Neural cell (in vitro differentiated cells): ENCODE measurements around the gene DNAJC27. TPM values are rescaled to one million over a fixed set of nuclear protein-coding genes. Genes with fewer than 3 reads are reported as not detected.

Source experiments
- H2AFZ ChIP-seq: fragments of 200-600, 300-800 bp; sonication (generic), shearing (Covaris generic); 2 replicates; pipeline ENCODE4 v1.6.0; 2014; ENCODE audit warnings: low read depth, mild to moderate bottlenecking, antibody characterized with exemption, low read length, moderate library complexity
- H3F3A ChIP-seq: fragments of 200-600 bp; shearing (Covaris generic); 2 replicates; pipeline ENCODE4 v1.6.1; 2016; ENCODE audit warnings: mild to moderate bottlenecking, moderate library complexity, mixed read lengths, antibody characterized with exemption, low read length; ENCODE audit not compliant: insufficient read depth, poor library complexity, severe bottlenecking
- H3K27ac ChIP-seq: fragments of 200-600, 300-800 bp; sonication (generic), shearing (Covaris generic); 2 replicates; pipeline ENCODE4 v1.5.1; 2014; ENCODE audit warnings: mild to moderate bottlenecking, low read length, moderate library complexity
- H3K27me3 ChIP-seq: fragments of 300-800, 200-600 bp; sonication (generic), shearing (Covaris generic); 2 replicates; pipeline ENCODE4 v1.6.0; 2014; ENCODE audit warnings: mild to moderate bottlenecking, low read depth, low read length, moderate library complexity; ENCODE audit not compliant: insufficient read depth
- H3K36me3 ChIP-seq: fragments of 300-800, 200-600 bp; sonication (generic), shearing (Covaris generic); 2 replicates; pipeline ENCODE4 v1.5.1; 2014; ENCODE audit warnings: mild to moderate bottlenecking, antibody characterized with exemption, low read length, moderate library complexity; ENCODE audit not compliant: insufficient read depth
- H3K4me2 ChIP-seq: fragments of 300-800, 200-600 bp; sonication (generic), shearing (Covaris generic); 2 replicates; pipeline ENCODE4 v1.6.0; 2014; ENCODE audit warnings: mild to moderate bottlenecking, low read length
- H3K4me3 ChIP-seq: fragments of 300-800, 200-600 bp; sonication (generic), shearing (Covaris generic); 2 replicates; pipeline ENCODE4 v1.5.1; 2014; ENCODE audit warnings: mild to moderate bottlenecking, low read length, moderate library complexity
- H3K79me2 ChIP-seq: fragments of 200-600 bp; shearing (Covaris generic); replicated peaks from 2 replicates; pipeline ENCODE4 v1.6.0; 2014; ENCODE audit warnings: mild to moderate bottlenecking, low read length, moderate library complexity; ENCODE audit not compliant: insufficient read depth
- H3K9ac ChIP-seq: fragments of 300-800, 200-600 bp; sonication (generic), shearing (Covaris generic); 2 replicates; pipeline ENCODE4 v1.6.1; 2016; ENCODE audit warnings: mild to moderate bottlenecking, low read length, mixed read lengths
- H3K9me2 ChIP-seq: fragments of 200-600 bp; shearing (Covaris generic); 2 replicates; pipeline ENCODE4 v1.6.1; 2016; ENCODE audit warnings: mild to moderate bottlenecking, low read length, mixed read lengths; ENCODE audit not compliant: insufficient read depth
- H3K9me3 ChIP-seq: fragments of 200-600, 300-800 bp; sonication (generic), shearing (Covaris generic); 2 replicates; pipeline ENCODE4 v1.6.1; 2016; ENCODE audit warnings: mild to moderate bottlenecking, mixed run types, low read length, moderate library complexity, mixed read lengths
- H4K20me1 ChIP-seq: fragments of 200-600 bp; shearing (Covaris generic); 2 replicates; pipeline ENCODE4 v1.6.1; 2016; ENCODE audit warnings: mild to moderate bottlenecking, mixed run types; ENCODE audit not compliant: insufficient read depth
- EP300 ChIP-seq: fragments of 450-650 bp; conservative IDR thresholded peaks from 2 replicates; pipeline ENCODE4 v1.6.1; 2014; ENCODE audit warnings: antibody characterized with exemption, mild to moderate bottlenecking, moderate library complexity; ENCODE audit not compliant: poor library complexity, severe bottlenecking
- EZH2 ChIP-seq: fragments of 200-600, 300-800 bp; shearing (Covaris generic), sonication (generic); IDR thresholded peaks from 2 replicates; pipeline ENCODE4 v1.6.1; 2014; ENCODE audit warnings: antibody characterized with exemption, low read length, borderline replicate concordance, mild to moderate bottlenecking; ENCODE audit not compliant: insufficient read depth, poor library complexity, severe bottlenecking
- MXI1 ChIP-seq: fragments of 450-650 bp; conservative IDR thresholded peaks from 2 replicates; pipeline ENCODE4 v1.6.1; 2014; ENCODE audit warnings: antibody characterized with exemption, mild to moderate bottlenecking; ENCODE audit not compliant: poor library complexity, severe bottlenecking
- POLR2AphosphoS5 ChIP-seq: IDR thresholded peaks from 2 replicates; pipeline ENCODE4 v1.6.1; 2012
- RAD21 ChIP-seq: fragments of 450-650 bp; conservative IDR thresholded peaks from 2 replicates; pipeline ENCODE4 v1.6.1; 2014; ENCODE audit warnings: antibody characterized with exemption, mild to moderate bottlenecking, moderate library complexity
- SMC3 ChIP-seq: fragments of 450-650 bp; conservative IDR thresholded peaks from 2 replicates; pipeline ENCODE4 v1.6.1; 2014; ENCODE audit warnings: antibody characterized with exemption, mild to moderate bottlenecking, moderate library complexity; ENCODE audit not compliant: poor library complexity
- TAF1 ChIP-seq: IDR thresholded peaks from 2 replicates; pipeline ENCODE4 v1.6.1; 2012; ENCODE audit warnings: low read depth
- polyA plus RNA-seq: library from polyadenylated mRNA; depleted of rRNA; stranded (reverse); fragments of >200 nt; gene quantifications from 2 replicates; pipeline ENCODE4 v1.2.3, GENCODE V29; 2014
- TF ChIP-seq, protein P1 (sequence below): fragments of 450-650 bp; IDR thresholded peaks from 2 replicates; pipeline ENCODE4 v1.5.1; 2014; ENCODE audit warnings: antibody characterized with exemption, mild to moderate bottlenecking, moderate library complexity; ENCODE audit not compliant: poor library complexity, severe bottlenecking
- TF ChIP-seq, protein P2 (sequence below): IDR thresholded peaks from 2 replicates; pipeline ENCODE4 v1.6.1; 2012; ENCODE audit warnings: borderline replicate concordance

Gene DNAJC27
- polyA plus RNA-seq, 1 donor from 2014 or later, result 22.4 TPM

DNA sequence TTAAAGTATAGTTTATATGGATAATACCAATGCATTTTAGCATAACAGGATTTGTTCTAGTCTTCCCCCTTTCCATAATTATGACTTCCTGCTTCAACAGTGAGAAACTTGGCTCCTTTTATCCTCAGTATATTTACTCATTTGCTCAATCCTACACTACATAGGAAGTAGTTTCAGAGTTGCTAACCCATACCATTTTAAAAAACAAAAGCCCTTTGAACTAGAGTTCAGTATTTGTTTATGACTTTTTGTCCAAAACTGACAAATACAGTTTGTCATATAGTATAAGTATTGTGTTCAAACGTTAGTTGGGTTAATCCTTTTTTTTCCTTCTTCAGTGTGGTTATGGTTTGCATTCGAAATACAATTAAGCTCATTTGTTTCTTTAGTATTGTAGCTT, 5.9 kb upstream of the DNAJC27 start:
- Histone ChIP-seq H3K9me2 (no peaks in the 10 kb centered on the region), H2AFZ (no peak overlapping the region), H3K27ac (no peak overlapping the region), H3K79me2 (peaks cover 17% of the 10 kb centered on the region), H3K27me3 (no peaks in the 10 kb centered on the region), H3K4me3 (no peak overlapping the region), H4K20me1 (no peaks in the 10 kb centered on the region), H3K4me2 (no peak overlapping the region), H3K9me3 (no peaks in the 10 kb centered on the region), H3K36me3 (no peaks in the 10 kb centered on the region), H3K9ac (no peak overlapping the region), H3F3A (no peaks in the 10 kb centered on the region)
- no peak for TF ChIP-seq MXI1
- no peak for TF ChIP-seq EP300
- no peak for TF ChIP-seq EZH2
- no peak for TF ChIP-seq POLR2AphosphoS5
- no peak for TF ChIP-seq RAD21
- TF ChIP-seq, protein P1, sequence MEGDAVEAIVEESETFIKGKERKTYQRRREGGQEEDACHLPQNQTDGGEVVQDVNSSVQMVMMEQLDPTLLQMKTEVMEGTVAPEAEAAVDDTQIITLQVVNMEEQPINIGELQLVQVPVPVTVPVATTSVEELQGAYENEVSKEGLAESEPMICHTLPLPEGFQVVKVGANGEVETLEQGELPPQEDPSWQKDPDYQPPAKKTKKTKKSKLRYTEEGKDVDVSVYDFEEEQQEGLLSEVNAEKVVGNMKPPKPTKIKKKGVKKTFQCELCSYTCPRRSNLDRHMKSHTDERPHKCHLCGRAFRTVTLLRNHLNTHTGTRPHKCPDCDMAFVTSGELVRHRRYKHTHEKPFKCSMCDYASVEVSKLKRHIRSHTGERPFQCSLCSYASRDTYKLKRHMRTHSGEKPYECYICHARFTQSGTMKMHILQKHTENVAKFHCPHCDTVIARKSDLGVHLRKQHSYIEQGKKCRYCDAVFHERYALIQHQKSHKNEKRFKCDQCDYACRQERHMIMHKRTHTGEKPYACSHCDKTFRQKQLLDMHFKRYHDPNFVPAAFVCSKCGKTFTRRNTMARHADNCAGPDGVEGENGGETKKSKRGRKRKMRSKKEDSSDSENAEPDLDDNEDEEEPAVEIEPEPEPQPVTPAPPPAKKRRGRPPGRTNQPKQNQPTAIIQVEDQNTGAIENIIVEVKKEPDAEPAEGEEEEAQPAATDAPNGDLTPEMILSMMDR, result no peak
- TF ChIP-seq SMC3, result no peak
- TF ChIP-seq, protein P2, sequence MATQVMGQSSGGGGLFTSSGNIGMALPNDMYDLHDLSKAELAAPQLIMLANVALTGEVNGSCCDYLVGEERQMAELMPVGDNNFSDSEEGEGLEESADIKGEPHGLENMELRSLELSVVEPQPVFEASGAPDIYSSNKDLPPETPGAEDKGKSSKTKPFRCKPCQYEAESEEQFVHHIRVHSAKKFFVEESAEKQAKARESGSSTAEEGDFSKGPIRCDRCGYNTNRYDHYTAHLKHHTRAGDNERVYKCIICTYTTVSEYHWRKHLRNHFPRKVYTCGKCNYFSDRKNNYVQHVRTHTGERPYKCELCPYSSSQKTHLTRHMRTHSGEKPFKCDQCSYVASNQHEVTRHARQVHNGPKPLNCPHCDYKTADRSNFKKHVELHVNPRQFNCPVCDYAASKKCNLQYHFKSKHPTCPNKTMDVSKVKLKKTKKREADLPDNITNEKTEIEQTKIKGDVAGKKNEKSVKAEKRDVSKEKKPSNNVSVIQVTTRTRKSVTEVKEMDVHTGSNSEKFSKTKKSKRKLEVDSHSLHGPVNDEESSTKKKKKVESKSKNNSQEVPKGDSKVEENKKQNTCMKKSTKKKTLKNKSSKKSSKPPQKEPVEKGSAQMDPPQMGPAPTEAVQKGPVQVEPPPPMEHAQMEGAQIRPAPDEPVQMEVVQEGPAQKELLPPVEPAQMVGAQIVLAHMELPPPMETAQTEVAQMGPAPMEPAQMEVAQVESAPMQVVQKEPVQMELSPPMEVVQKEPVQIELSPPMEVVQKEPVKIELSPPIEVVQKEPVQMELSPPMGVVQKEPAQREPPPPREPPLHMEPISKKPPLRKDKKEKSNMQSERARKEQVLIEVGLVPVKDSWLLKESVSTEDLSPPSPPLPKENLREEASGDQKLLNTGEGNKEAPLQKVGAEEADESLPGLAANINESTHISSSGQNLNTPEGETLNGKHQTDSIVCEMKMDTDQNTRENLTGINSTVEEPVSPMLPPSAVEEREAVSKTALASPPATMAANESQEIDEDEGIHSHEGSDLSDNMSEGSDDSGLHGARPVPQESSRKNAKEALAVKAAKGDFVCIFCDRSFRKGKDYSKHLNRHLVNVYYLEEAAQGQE, result no peak

DNA sequence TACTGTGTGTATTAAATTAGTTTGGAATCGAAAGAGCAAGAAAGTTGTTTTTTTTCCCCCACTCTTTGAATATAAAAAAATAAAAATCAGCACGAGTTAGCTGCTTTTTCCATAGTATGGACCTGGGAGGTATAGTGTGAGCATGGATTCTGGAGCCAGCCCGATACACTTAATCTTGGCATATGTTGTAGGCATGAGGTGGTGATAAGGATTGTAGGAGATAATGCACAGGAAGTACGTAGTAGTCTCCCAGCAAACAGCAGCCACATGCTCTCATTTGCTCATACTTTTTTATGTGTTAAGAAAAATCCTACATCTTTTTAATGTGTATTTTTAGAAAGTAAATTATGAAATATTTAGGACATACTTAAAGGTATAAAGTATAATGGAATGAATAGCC, 2.1 kb upstream of the DNAJC27 start:
- H3K9ac ChIP-seq, result peak overlapping the region; percentile 21
- H3K4me3 ChIP-seq, result peak overlapping the region; percentile 74
- no peak overlapping the region for H3K27ac ChIP-seq
- no peaks in the 10 kb centered on the region for H4K20me1 ChIP-seq
- no peak overlapping the region for H2AFZ ChIP-seq
- H3K27me3 ChIP-seq, result no peaks in the 10 kb centered on the region
- peaks cover 39% of the 10 kb centered on the region for H3K79me2 ChIP-seq
- H3K9me3 ChIP-seq, result no peaks in the 10 kb centered on the region
- H3F3A ChIP-seq, result peaks cover 11% of the 10 kb centered on the region
- TF ChIP-seq SMC3, result no peak
- no peak for TF ChIP-seq EZH2
- TF ChIP-seq EP300, result no peak
- no peak for TF ChIP-seq RAD21
- TF ChIP-seq, protein P2, result no peak
- TF ChIP-seq, protein P1, result no peak
- TF ChIP-seq TAF1, result no peak
- no peak for TF ChIP-seq POLR2AphosphoS5
- no peak for TF ChIP-seq MXI1
- no peak overlapping the region for H3K4me2 ChIP-seq
- no peaks in the 10 kb centered on the region for H3K36me3 ChIP-seq
- H3K9me2 ChIP-seq, result no peaks in the 10 kb centered on the region
